ENCODE results near the gene OR51B2.
"Not testable (repeated sequence)": the region's sequence is repeated elsewhere in the genome, so short reads cannot be mapped to it uniquely, and the experiment has no call there.

OR51B2 gene

DNA sequence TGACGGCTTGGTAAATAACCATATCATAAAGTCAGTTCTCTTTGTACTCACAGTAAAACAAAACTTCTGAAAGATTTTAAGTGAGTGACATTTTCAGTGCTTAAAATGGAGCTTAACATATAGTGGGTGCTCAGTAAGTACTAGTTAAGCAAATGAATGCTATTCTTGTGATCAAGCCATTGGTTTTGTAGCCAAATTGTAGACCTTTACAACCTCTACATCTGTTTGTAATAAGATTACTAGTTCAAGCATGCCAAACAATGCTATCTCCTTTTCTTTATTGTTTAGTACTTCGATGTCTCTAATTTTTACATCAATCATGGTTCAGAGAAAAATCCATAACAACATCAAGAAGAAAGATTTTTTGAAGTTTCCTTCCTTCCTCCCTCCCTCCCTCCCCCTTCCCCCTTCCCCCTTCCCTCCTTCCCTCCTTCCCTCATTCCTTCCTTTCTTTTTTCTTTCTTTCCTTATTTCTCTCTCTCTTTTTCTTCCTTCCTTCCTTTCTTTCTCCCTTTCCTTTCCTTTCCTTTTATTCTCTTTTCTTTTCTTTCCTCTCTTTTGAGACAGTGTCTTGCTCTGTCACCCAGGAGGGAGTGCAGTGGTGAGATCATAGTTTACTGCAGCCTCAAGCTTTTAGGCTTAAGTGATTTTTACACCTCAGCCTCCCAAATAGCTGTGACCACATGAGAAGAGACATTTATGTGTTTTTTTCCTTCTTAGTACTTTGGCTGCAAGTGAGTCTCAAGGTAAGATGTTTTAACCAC is 16.7 kb downstream of the OR51B2 start:
- DNase-seq, result no peak

DNA sequence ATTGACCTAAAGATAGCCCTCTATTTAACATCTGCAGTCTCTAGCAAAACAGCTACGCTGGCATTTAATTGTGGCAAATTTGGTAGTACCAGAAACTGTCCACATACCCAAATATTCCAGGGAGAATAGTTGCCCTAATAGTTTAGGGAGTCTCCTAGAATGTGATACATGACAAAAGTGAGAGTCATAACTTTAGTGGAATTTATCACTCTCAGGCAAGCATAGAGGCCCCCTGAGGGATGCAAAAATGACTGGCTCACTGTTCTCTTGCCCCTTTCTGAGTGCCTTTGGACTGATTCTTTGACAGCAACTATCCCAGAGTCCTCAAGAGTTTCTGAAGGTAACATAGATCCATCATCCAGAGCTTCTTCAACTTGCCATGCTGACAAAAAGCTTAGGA is 20.1 kb downstream of the OR51B2 start:
- DNase-seq, result peak; percentile 5

DNA sequence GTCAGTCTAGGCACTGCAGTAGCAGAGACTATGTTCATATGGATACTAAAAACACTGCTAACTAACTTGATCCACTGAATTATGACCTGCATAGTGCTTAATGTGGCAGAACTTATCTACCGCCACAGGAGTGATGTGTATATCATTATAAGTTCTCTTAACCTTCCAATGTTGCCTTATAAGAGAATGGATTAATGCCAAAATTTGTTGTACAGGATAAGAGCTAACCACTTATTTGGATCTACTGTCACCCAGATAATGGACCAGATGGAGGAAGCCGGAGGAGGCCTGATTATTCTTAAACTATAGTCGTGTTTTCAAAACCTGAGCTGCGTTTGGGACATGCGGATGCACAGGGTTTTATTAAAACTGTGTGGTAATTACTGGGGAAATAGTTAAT is 20.5 kb downstream of the OR51B2 start:
- no peak for DNase-seq

DNA sequence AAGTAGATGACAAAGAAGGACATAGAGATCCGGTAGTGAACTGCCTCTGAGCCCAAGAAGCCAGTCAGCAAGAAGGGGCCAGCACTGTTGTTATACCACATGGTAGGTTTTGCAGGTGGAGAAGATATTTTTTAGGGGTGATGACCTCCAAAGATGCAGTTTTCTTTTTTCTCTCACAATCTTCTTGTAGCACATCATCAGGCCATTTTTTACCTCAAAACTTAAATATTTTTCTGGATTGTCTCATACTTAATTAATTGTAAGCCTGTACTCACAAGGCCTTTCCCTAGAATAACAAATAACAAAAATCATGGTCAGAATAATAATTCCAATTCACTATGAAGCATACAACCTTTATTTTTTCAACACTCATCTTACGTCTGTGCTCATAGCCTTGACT is 22.3 kb downstream of the OR51B2 start, which contains the start of gene OR51B4:
Gene OR51B4, minus strand, starts transcription at position 101 of the 400 bp plus-strand sequence. Its CDS starts 0 bp downstream, at position 101.
- DNase-seq, result no peak

DNA sequence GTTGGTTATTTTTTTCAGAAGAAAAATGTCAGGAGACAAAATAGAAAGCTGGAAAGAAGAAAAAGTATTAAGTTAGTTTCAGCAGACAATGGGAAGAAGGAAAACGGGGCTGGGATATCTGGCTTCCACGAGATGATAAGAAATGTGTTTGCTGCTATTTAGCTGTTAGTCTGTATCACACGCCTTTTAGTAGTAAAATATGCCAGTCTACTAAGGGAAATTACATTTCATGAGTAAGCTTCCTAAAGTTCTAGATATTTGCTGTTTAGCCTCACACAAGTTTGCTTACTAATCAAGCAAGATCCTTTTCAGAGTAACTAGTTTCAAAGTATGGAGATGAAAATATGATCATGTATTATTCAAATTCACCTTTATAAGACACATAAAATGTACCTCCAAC is 23.8 kb downstream of the OR51B2 start:
- no peak for DNase-seq

DNA sequence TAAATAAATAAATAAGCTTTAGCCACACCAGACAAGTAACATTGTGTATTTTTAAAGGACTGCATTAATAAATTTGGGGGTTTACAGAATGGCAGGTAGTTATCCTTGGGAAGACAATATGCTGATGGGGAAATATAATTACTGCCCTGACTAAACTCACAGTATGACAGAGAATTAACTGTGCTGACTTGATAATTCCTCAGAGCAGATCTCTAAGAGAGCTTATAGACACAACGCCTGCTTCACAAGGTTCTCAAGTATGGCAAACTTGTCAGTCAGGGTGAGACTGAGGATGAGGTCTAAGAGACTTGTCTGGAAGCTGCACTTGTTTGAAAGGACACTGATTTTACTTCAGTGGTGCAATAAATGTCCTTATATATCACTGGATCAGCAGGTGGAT is 25.6 kb downstream of the OR51B2 start:
- DNase-seq, result no peak

DNA sequence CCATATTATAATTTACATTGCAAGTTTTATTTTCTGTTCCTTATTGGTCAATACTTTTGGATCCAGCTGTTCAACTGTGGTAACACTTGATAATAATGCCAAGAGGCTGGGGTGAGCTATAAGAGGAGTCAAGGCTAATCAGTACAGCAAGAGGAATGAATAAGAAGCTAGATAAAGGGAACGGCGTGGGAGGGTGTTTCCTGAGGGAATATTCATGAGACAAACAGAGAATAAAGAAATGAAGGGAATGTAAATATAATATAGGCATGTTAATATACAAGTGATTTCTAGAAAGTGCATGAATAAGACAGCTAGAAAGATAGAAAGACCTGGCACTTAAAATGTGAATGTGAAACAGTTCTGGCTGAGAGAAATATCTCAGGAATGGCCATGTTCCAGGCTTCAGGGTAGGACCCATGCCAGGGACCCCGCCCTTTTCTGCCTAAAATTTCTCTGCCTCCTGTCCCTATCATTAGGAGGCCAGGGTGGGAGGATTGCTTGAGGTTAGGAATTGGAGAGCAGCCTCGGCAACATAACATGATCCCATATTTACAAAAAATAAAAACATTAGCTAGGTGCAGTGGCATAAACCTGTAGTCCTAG is 26.3 kb downstream of the OR51B2 start:
- DNase-seq, result no peak

DNA sequence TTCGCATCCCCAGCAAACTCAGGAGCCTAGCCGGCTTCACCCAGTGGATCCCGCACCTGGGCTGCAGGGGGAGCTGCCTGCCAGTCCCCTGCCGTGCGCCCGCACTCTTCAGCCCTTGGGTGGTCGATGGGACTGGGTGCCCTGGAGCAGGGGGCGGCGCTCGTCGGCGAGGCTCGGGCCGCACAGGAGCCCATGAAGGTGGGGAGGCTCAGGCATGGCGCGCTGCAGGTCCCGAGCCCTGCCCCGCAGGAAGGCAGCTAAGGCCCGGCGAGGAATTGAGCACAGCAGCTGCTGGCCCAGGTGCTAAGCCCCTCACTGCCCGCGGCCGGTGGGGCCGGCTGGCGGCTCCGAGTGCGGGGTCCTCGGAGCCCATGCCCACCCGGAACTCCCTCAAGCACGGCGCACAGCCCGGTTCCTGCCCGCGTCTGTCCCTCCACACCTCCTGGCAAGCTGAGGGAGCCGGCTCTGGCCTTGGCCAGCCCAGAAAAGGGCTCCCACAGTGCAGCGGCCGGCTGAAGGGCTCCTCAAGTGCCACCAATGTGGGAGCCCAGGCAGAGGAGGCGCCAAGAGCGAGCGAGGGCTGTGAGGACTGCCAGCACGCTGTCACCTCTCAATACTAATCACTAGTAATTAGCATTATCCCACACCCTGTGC is 29.6 kb downstream of the OR51B2 start:
- DNase-seq, result not testable (repeated sequence)

DNA sequence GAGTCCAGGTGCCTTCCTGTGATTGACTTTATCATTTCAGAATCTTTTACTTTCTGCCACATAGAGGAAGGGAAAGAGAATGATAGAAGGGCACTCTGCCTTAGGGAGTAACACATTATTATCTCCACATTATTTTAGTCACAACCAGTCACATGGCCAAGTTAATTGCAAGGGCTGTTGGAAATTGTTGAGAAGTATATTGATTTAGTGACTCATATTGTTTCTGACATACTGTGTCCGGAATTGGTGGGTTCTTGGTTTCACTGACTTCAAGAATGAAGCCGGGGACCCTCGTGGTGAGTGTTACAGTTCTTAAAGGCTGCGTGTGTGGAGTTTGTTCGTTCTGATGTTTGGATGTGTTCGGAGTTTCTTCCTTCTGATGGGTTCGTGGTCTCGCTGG is 31.1 kb downstream of the OR51B2 start:
- DNase-seq, result no peak

DNA sequence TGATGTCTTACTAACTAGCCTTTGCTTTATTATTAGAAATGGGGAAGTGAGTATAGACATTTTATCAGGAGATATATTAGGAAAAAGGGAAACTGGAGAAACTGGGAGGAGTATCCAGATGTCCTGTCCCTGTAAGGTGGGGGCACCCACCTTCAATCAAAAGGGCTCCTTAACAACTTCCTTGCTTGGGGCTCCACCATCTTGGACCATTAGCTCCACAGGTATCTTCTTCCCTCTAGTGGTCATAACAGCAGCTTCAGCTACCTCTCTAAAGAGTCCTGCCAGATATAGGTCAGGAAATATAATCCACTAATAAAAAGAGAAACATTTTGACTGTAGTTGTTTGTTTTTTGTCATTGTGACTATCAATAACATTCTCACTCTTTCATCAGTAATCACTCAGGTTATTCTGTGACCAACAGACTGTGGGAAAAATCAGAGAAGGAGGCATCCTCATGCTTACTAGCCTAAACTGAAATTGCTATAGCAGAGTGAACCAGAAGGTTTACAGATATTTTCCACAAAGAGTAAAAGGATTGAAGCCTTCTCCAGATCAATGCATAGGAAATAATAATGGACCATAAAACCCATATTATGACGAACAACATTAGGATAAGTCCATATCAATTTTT is 32.8 kb downstream of the OR51B2 start:
- DNase-seq, result peak; percentile 15

DNA sequence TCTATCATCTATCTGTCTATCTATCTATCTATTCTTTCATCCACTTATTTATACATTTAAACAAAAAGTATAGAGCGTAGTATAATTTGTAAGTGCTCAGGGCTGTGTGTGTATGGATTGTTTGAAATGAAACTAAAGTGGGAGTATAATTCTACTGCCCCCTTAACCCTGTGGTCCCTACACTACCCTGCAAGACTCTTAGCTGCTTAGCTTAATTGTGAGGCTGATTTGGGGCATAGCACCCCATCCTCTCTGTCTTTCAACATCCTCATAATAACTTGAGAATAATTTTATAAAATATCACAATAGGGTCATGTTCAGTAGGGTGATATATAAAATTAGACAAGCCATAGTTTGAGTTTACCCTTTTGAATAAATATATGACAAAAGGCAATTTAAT is 34.0 kb downstream of the OR51B2 start:
- no peak for DNase-seq

DNA sequence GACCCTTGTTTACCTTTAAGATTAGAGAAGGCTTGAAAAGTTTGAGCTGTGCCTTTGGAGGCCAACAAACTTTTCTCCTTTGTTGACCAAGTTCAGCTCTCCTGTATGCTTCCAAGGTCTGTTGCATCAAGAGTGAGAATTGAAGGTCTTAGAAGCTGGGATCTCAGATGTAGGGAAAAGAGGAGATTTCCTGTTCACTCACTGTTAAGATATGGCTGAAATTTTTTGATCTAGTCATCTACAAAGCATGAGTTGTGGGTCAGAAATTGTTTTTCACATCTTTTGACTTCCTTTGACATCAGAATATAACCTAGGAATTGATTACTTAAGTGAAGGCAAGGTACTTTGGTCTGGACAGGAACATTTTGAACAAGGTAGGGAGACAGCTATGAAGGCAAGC is 34.4 kb downstream of the OR51B2 start:
- peak; percentile 3 for DNase-seq

DNA sequence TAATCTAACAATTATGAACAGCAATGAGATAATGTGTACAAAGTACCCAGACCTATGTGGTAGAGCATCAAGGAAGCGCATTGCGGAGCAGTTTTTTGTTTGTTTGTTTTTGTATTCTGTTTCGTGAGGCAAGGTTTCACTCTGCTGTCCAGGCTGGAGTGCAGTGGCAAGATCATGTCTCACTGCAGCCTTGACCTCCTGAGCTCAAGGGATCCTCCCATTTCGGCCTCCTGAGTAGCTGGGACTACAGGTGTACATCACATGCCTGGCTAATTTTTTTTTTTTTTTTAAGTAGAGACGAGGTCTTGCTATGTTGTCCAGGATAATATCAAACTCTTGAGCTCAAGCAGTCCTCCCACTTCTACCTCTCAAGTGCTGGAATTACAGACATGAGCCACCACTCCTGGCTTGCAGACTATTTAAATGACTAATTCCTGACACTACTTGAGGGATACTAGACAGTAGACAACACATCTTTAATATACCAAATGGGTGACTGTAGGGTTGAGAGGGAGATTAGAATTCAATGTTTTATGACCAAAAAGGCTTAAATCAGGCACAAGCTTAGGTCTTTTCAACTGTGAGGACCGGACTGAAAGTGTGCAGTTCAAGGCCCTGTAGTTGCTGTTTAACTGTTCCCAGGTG is 35.1 kb downstream of the OR51B2 start:
- DNase-seq, result peak; percentile 4

DNA sequence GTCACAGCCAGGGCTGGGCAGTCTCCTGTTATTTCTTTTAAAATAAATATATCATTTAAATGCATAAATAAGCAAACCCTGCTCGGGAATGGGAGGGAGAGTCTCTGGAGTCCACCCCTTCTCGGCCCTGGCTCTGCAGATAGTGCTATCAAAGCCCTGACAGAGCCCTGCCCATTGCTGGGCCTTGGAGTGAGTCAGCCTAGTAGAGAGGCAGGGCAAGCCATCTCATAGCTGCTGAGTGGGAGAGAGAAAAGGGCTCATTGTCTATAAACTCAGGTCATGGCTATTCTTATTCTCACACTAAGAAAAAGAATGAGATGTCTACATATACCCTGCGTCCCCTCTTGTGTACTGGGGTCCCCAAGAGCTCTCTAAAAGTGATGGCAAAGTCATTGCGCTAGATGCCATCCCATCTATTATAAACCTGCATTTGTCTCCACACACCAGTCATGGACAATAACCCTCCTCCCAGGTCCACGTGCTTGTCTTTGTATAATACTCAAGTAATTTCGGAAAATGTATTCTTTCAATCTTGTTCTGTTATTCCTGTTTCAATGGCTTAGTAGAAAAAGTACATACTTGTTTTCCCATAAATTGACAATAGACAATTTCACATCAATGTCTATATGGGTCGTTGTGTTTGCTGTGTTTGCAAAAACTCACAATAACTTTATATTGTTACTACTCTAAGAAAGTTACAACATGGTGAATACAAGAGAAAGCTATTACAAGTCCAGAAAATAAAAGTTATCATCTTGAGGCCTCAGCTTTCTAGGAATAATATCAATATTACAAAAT is 35.8 kb downstream of the OR51B2 start:
- DNase-seq, result no peak

DNA sequence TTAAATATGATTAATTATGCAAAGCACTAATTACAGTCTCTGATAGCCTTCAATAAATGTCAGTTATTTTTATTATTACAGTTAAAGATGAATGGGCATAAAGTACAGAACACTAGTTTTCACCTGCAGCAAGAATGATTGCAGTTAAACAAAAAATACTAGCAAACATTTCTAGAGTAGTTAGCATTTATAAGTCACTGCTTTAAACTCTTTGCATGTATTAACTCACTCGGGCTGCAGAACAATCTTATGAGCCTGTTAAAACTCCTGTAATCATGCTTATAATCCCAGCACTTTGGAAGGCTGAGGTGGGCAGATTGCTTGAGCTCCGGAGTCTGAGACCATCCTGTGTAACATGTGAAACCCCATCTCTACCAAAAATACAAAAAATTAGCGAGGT is 37.2 kb downstream of the OR51B2 start:
- no peak for DNase-seq

DNA sequence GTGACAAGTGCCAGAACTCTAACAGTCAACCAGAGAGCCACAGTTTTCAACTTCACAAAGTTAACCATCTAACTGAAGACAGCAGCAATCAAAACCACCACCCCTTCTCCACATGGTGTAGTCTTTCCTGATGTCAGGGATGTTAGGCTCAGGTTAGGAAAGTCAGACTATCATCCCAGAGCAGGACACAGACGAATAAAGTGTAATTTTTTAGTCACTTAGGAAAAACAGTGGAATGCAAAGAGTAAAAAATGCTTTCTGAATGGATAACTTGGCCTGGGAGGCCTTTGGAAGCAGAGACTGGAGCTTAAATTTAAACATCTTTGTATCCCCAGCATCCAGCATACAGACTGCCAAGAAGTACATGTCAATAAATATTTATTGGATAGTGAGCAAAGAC is 37.7 kb downstream of the OR51B2 start:
- DNase-seq, result no peak

DNA sequence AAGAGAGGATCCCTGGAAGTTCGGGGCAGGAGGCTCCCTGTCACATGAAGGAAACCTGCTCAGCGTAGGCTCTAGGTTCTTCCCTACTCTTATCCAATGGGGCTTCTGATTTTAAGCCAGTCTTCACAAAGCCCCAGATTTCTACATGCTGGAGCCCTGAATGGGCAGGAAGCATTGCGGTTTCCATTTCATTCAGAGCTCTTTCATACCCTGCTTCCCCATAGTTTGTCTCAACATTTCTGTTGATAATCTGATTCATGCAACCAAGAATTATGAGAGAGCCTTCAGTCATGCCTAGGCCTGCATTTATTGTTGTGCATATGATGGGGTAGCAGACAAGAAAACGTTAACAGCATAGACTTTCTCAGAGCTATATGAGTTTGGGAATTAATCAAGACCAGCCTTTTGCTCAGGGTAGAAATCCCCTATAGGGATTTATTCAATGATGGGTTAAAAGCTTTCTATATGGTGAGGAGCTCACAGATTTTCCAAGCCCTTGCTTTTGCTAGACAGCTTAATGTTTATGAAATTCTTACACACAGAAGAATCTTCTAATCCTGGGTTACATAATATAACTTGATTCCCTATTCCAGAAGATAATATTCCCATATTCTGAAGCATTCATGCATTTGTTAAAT is 38.3 kb downstream of the OR51B2 start:
- no peak for DNase-seq

DNA sequence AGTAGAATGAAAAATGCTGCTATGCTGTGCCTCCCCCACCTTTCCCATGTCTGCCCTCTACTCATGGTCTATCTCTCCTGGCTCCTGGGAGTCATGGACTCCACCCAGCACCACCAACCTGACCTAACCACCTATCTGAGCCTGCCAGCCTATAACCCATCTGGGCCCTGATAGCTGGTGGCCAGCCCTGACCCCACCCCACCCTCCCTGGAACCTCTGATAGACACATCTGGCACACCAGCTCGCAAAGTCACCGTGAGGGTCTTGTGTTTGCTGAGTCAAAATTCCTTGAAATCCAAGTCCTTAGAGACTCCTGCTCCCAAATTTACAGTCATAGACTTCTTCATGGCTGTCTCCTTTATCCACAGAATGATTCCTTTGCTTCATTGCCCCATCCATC is 39.5 kb downstream of the OR51B2 start:
- DNase-seq, result no peak

DNA sequence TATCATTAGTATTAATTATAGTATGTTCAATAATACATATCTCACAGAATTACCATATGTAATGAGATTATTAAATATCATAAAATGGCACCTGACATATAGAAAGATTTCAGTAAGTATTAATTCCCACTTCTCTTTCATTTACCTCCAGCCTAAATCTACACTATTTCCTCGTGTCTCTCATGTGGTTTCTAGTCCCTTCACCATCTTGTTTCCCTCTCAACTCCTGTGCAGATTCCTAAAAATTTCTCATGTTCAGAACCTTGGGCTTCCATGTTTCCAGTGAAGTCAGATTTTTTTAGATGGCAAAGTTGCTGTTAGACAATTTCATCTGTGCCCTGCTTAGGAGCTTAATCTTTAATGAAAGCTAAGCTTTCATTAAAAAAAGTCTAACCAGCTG is 40.2 kb downstream of the OR51B2 start:
- DNase-seq, result no peak

DNA sequence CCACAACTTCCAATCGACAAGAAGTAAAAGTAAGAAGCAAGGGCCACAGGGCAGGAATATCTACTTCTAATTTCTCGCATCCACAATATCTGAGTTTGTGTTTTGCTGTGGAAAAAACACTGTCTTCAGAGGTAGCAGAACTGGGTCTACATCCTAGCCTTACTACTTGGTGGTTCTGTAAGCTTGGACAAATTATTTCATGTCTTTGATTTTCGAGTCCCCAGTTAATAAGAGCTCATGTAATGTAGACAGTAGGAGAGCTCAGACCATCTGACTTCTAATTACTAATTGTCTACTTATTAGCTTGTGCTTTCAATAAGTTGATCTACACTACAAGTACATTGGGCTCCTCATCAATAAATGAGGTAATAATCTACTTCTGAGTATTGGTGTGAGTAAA is 41.0 kb downstream of the OR51B2 start:
- no peak for DNase-seq

DNA sequence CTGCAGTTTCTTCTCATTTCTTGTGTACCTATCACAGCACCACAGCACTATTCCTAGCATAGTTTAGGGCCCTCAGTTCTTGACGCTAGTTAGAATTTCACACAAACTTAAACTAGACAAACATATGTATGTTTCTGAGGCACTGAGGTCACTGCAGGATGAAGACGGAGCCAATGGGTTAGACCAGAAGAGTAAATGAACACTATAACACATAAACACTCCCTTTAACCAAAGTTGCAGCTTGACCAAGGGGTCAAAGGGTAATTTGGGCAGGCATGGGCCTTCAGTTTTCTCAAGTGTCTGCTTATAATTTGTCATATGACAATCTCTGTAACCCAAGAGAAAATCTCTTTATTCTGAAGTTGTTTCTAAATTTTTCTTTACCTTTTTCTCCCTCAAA is 41.5 kb downstream of the OR51B2 start:
- no peak for DNase-seq

DNA sequence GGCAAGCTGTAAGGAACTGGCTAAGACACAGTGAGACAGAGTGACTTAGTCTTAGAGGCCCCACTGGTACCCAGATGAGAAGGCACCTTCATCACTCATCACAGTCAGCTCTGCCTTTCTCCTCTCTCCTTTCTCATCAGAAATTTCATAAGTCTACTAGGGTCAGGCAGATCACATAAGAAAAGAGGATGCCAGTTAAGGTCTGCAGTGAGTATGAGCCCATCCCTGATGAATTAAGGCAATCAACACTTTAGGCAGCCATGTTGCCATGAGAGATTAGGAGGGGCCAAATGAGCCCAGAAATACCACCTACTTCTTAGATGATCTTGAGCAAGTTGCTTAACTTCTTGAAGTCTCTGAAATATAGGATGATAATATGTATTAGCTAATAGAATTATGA is 42.5 kb downstream of the OR51B2 start:
- DNase-seq, result no peak
